NCI-H2227 (cell line): Measurements from ENCODE around the gene ZNF44.

Source experiments
- DNase-seq: peaks from one replicate; lab custom pipeline; 2025; ENCODE audit not compliant: unreplicated experiment; lab: John Stamatoyannopoulos, UW

The ZNF44 gene

GRCh38 chr19:12265921-12266704 is 28.6 kb downstream of the ZNF44 start:
- DNase-seq = no peak

GRCh38 chr19:12261554-12261953 is 33.1 kb downstream of the ZNF44 start:
- DNase-seq = no peak

- no peak for DNase-seq
Observed at GRCh38 chr19:12260861-12261260, 33.8 kb downstream of the ZNF44 start.

GRCh38 chr19:12260236-12260635 is 34.4 kb downstream of the ZNF44 start:
- no peak for DNase-seq

GRCh38 chr19:12255372-12255771 is 39.3 kb downstream of the ZNF44 start:
- no peak for DNase-seq

GRCh38 chr19:12247644-12248222 is 47.0 kb downstream of the ZNF44 start:
- no peak for DNase-seq

GRCh38 chr19:12244370-12244769 is 50.3 kb downstream of the ZNF44 start:
- no peak for DNase-seq

- no peak for DNase-seq
Observed at GRCh38 chr19:12237143-12237839, 57.4 kb downstream of the ZNF44 start.

GRCh38 chr19:12232961-12233360 is 61.7 kb downstream of the ZNF44 start:
- DNase-seq = no peak

- DNase-seq = no peak
Observed at GRCh38 chr19:12230751-12231733, 63.6 kb downstream of the ZNF44 start.

- no peak for DNase-seq
Observed at GRCh38 chr19:12229990-12230389, 64.7 kb downstream of the ZNF44 start.

- DNase-seq = no peak
Observed at GRCh38 chr19:12224676-12225075, 70.0 kb downstream of the ZNF44 start.

GRCh38 chr19:12222980-12223630 is 71.6 kb downstream of the ZNF44 start:
- no peak for DNase-seq
